ENCODE results near the gene MAST4.

Gene MAST4

GRCh38 chr5:66881480-66882161, 285.4 kb downstream of the MAST4 start:
- DNase-seq: no peak

DNA sequence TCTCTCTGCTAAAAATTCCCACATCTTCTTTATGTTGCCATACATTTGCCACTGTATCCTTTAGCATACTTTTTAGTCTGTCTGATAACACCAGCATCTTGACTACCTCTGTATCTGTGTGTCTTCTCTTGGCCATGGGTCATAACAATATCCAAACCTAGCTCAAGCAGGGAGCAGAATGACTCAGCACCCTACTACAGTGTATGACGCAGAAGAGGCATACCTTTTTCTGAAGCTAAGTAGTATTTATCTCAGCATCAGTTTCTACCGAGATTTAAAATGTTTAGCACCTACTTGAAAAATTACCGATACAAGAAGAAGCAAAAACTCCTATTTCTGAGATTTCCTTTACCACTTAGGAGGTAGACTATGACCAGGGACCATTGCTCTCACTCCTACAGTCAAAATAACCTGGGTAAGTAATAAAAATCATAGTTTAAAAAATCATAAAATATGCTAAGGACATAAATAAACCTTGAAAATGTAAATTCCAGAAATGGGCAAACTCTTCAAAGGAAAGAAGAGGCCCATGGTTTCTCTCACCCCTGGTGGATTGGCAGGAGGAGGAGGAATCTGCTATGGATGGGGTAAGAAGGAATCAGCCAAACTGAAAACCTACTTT, 286.5 kb downstream of the MAST4 start:
- DNase-seq: peak; percentile 83

GRCh38 chr5:66884564-66885243, 288.5 kb downstream of the MAST4 start:
- no peak for DNase-seq

- DNase-seq: no peak
Observed at GRCh38 chr5:66886941-66887340, 290.7 kb downstream of the MAST4 start.

DNA sequence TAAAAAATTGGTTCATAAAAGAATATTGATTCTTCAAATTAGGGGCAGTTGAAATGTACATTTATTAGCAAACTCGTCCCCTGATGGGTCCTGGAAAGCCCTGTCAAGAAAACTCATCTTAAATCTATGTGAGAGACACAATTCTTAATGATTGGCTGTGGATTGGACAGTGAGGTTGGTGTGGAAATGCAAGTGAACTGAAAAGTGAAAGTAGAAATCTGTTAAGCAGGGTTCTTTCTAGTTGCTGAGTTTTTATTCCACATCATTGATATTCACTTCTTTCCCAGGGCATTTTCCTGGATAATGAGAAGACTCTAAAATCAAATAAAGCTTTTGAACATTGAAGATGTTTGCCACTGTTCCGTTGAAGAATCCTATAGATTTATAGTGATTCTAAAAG, 292.4 kb downstream of the MAST4 start:
- DNase-seq: no peak

- no peak for DNase-seq
Observed at GRCh38 chr5:66889056-66889455, 292.9 kb downstream of the MAST4 start.

DNA sequence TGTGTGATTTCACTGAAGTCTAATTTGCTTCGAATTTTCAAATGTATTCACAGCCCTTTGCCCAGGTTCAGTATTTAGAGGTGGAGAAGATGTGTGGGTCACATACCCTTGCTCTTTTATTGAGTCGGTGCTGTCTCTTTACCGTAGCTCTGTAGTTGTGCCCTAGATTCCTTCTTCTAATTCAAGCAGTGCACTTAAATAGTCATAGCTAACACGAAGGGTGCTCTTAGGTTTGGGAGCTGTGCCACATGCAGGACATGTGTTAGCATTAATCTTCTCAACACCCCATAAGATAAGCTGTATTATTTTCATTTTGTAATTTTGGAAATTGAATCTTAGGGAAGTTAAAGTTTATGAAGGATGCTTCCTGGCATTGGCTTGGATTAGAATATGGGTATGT, 293.3 kb downstream of the MAST4 start:
- DNase-seq: no peak

- no peak for DNase-seq
Observed at GRCh38 chr5:66891184-66891925, 295.2 kb downstream of the MAST4 start.

DNA sequence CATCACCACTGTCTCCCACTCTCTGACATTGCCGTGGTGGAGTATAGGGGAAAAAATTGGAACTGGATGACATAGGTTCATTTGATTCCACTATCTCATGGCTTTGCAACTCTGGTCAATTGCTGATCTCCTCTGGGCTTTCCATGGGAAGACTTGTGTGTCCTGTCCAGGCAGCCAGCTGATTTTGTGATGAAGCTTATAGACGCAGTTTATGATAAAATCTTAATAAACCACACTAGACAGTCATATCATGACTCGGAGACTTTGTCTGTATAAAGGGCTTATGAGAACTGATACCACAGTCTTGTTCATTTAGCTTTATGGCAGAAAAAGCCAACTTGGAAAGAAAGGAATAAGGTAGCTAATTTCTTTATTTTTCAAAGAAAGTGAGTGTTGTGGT, 296.5 kb downstream of the MAST4 start:
- DNase-seq: peak; percentile 53

DNA sequence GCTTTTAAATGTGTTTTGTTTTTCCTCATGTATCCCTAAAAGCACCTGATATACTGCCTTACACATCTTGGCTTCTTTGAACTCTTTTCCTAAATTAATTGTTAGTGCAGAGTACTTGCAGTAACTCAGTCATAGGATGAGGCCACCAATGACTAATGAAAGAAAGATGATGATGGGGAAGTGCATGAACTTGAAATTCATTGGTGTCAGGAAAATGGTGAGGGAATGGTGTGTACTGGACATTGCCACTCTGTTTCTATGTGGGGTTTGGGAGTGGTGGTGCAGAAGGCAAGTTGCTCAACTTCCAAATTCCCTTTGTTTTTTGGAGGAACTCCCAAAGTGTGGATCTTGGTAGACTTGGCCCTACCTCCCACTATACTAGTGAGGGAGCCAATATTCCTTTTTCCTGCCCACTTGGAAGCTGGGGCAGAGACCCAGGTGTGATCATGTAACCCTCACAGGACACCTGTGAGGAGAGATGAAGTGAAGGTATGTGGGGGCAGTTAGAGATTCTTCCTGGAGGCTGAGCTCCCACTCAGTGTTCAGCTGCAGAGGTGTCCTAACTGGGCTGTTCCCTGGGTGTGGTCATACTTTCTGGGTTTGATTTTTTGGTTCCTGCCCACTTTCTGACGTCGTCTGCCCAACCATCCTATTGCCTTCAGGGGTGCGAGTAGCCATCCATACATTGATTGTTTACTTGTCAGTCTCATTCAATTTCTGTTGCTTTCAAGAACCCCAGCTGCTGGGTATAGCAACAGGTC, 298.5 kb downstream of the MAST4 start:
- DNase-seq: no peak

- peak; percentile 31 for DNase-seq
Observed at GRCh38 chr5:66896171-66896570, 300.0 kb downstream of the MAST4 start.

GRCh38 chr5:66897356-66897755, 301.2 kb downstream of the MAST4 start:
- no peak for DNase-seq

- no peak for DNase-seq
Observed at GRCh38 chr5:66898241-66898995, 302.2 kb downstream of the MAST4 start.

GRCh38 chr5:66903218-66903617, 307.0 kb downstream of the MAST4 start:
- no peak for DNase-seq

GRCh38 chr5:66903709-66904108, 307.5 kb downstream of the MAST4 start:
- DNase-seq: no peak

- no peak for DNase-seq
Observed at GRCh38 chr5:66904189-66904588, 308.0 kb downstream of the MAST4 start.

- DNase-seq: no peak
Observed at GRCh38 chr5:66906021-66906420, 309.8 kb downstream of the MAST4 start.

DNA sequence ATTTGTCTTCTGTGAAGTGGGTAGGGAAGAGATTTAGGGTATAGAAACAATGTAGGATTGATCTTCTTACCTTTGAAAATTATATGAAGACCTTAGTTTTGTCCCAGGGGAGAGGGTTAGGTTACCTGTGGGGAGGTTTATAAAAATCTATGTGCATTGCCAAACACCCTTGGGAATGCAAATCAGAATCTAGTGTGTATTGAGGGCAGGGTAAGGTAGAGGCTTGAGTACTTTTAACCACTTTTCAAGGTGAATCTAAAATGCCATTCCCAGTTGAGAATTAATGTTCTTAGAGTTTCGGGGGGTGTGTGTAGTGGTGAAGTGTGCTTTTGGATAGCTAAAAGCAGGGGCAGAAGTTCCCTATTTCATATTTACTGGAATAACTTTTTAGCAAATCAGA, 312.0 kb downstream of the MAST4 start:
- DNase-seq: no peak

DNA sequence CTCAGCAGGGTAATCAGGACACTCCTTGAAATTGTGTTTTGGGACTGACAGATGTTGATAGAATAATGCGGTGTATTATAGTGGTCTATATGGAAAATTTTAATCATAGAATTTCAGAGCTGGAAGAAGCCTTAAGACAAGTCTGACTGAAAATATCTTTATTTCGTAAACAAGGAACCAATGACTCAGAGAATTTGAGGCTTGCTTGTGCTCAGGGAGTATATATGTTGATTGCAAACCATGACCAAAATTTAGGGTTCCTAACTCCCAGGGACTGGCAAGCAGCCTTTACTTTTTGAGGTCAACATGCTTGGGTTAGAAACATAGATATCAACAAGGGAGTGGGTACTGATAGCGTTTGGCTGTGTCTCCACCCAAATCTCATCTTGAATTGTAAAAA, 313.2 kb downstream of the MAST4 start:
- no peak for DNase-seq

DNA sequence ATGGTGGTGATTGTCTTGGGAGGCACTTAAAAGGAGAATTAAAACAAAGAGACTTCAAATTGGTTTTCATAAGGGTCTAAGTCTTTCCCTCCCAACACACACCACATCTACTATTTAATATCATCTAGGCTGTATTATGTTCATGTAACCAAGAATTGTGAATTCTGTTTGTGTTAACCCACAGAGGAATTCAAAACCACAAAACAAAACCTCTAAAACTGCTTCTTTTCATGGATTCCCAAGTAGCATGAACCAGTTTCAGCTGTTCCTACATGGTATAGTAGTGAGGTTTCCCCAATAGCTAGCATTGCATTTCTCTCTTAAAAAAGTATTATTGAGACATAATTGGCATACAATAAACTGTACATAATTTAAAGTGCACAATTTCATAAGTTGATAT, 316.6 kb downstream of the MAST4 start:
- no peak for DNase-seq

- no peak for DNase-seq
Observed at GRCh38 chr5:66915531-66915930, 319.3 kb downstream of the MAST4 start.

- no peak for DNase-seq
Observed at GRCh38 chr5:66922881-66923280, 326.7 kb downstream of the MAST4 start.
